Muscle layer of colon (tissue), 2 donors: ENCODE measurements around the gene KIAA0319L.
A peak's percentile ranks its signal among the peaks of the same experiment; 100 is the strongest.
"Not testable (repeated sequence)": the region's sequence is repeated elsewhere in the genome, so short reads cannot be mapped to it uniquely, and the experiment has no call there.

Source experiments
- H3K27ac ChIP-seq: one replicate; pipeline ENCODE4 v1.7.0; 2013; ENCODE audit warnings: low read depth, mild to moderate bottlenecking, low read length, moderate library complexity
- H3K27me3 ChIP-seq, 2 donors: one replicate each; pipeline ENCODE4 v1.7.0; 2013; ENCODE audit warnings: low read length in 2 of 2, mild to moderate bottlenecking in 2 of 2; ENCODE audit not compliant: insufficient read depth in 2 of 2, control insufficient read depth in 1 of 2
- H3K36me3 ChIP-seq: one replicate; pipeline ENCODE4 v1.7.0; 2013; ENCODE audit warnings: mild to moderate bottlenecking, low read length; ENCODE audit not compliant: insufficient read depth
- H3K4me1 ChIP-seq: one replicate; pipeline ENCODE4 v1.7.0; 2013; ENCODE audit warnings: mild to moderate bottlenecking, low read length; ENCODE audit not compliant: insufficient read depth
- H3K4me3 ChIP-seq, 2 donors: one replicate each; pipeline ENCODE4 v1.7.0; 2013; ENCODE audit warnings: low read length in 2 of 2, low read depth in 1 of 2, mild to moderate bottlenecking in 1 of 2, moderate library complexity in 1 of 2
- H3K9ac ChIP-seq: one replicate; pipeline ENCODE4 v1.7.0; 2013; ENCODE audit warnings: low read length
- H3K9me3 ChIP-seq: one replicate; pipeline ENCODE4 v1.7.0; 2013; ENCODE audit warnings: mild to moderate bottlenecking, low read length
- donor health status: abdominal sarcoma.
- donor health status: Adenocarcinoma of cecum.

KIAA0319L gene

GRCh38 chr1:35466120-35466519 is 91.1 kb downstream of the KIAA0319L start:
- Histone ChIP-seq H3K4me1 (no peaks in the 10 kb centered on the region), H3K36me3 (peaks cover 43% of the 10 kb centered on the region), H3K27me3 (no peaks in the 10 kb centered on the region), H3K4me3 (no peak overlapping the region), H3K27ac (no peak overlapping the region), H3K9ac (no peak overlapping the region), H3K9me3 (no peaks in the 10 kb centered on the region)

GRCh38 chr1:35463749-35464148 is 93.5 kb downstream of the KIAA0319L start:
- H3K27ac ChIP-seq, H3K27me3 ChIP-seq, H3K9me3 ChIP-seq, H3K4me1 ChIP-seq, H3K4me3 ChIP-seq, H3K9ac ChIP-seq: not testable (repeated sequence)
- peaks cover 28% of the 10 kb centered on the region for H3K36me3 ChIP-seq

- no peak overlapping the region for H3K4me3 ChIP-seq
- H3K9ac ChIP-seq: no peak overlapping the region
- no peaks in the 10 kb centered on the region for H3K4me1 ChIP-seq
- H3K27ac ChIP-seq: no peak overlapping the region
- peaks cover 29% of the 10 kb centered on the region for H3K36me3 ChIP-seq
- no peaks in the 10 kb centered on the region for H3K9me3 ChIP-seq
- H3K27me3 ChIP-seq: no peaks in the 10 kb centered on the region
Measured at GRCh38 chr1:35463232-35463631, 94.0 kb downstream of the KIAA0319L start.

GRCh38 chr1:35461966-35462651 is 95.1 kb downstream of the KIAA0319L start:
- Histone ChIP-seq H3K9ac (no peak overlapping the region), H3K4me3 (no peak overlapping the region), H3K27me3 (no peaks in the 10 kb centered on the region), H3K4me1 (no peaks in the 10 kb centered on the region), H3K9me3 (no peaks in the 10 kb centered on the region), H3K27ac (no peak overlapping the region), H3K36me3 (peaks cover 27% of the 10 kb centered on the region)

GRCh38 chr1:35460796-35461195 is 96.4 kb downstream of the KIAA0319L start:
- no peak overlapping the region for H3K9ac ChIP-seq
- no peak overlapping the region for H3K27ac ChIP-seq
- no peaks in the 10 kb centered on the region for H3K4me1 ChIP-seq
- H3K9me3 ChIP-seq: no peaks in the 10 kb centered on the region
- no peaks in the 10 kb centered on the region for H3K27me3 ChIP-seq
- H3K4me3 ChIP-seq: no peak overlapping the region
- peaks cover 32% of the 10 kb centered on the region for H3K36me3 ChIP-seq

- no peak overlapping the region for H3K4me3 ChIP-seq
- no peak overlapping the region for H3K9ac ChIP-seq
- peaks cover 31% of the 10 kb centered on the region for H3K36me3 ChIP-seq
- no peaks in the 10 kb centered on the region for H3K9me3 ChIP-seq
- no peaks in the 10 kb centered on the region for H3K27me3 ChIP-seq
- H3K27ac ChIP-seq: no peak overlapping the region
- peaks cover 25% of the 10 kb centered on the region for H3K4me1 ChIP-seq
Measured at GRCh38 chr1:35454616-35455015, 102.6 kb downstream of the KIAA0319L start.

GRCh38 chr1:35454176-35454575 is 103.0 kb downstream of the KIAA0319L start:
- Histone ChIP-seq H3K9me3 (no peaks in the 10 kb centered on the region), H3K4me1 (peaks cover 25% of the 10 kb centered on the region), H3K27ac (no peak overlapping the region), H3K36me3 (peaks cover 35% of the 10 kb centered on the region), H3K4me3 (no peak overlapping the region), H3K27me3 (no peaks in the 10 kb centered on the region), H3K9ac (no peak overlapping the region)

GRCh38 chr1:35453031-35453430 is 104.2 kb downstream of the KIAA0319L start:
- Histone ChIP-seq H3K4me1 (peaks cover 25% of the 10 kb centered on the region), H3K36me3 (peaks cover 39% of the 10 kb centered on the region), H3K27ac (no peak overlapping the region), H3K9ac (no peak overlapping the region), H3K4me3 (no peak overlapping the region), H3K27me3 (no peaks in the 10 kb centered on the region), H3K9me3 (no peaks in the 10 kb centered on the region)

- Histone ChIP-seq H3K27ac (peak overlapping the region; percentile 62), H3K27me3 (no peaks in the 10 kb centered on the region), H3K9ac (no peak overlapping the region), H3K4me3 (no peak overlapping the region), H3K9me3 (no peaks in the 10 kb centered on the region), H3K4me1 (peaks cover 25% of the 10 kb centered on the region), H3K36me3 (peaks cover 43% of the 10 kb centered on the region)
Measured at GRCh38 chr1:35452106-35452774, 105.0 kb downstream of the KIAA0319L start.

- Histone ChIP-seq H3K4me1 (peaks cover 25% of the 10 kb centered on the region), H3K9me3 (no peaks in the 10 kb centered on the region), H3K4me3 (no peak overlapping the region), H3K36me3 (peaks cover 48% of the 10 kb centered on the region), H3K9ac (no peak overlapping the region), H3K27me3 (no peaks in the 10 kb centered on the region), H3K27ac (no peak overlapping the region)
Measured at GRCh38 chr1:35451125-35451528, 106.1 kb downstream of the KIAA0319L start.

- Histone ChIP-seq H3K27me3 (no peaks in the 10 kb centered on the region), H3K9me3 (no peaks in the 10 kb centered on the region), H3K36me3 (peaks cover 55% of the 10 kb centered on the region), H3K9ac (no peak overlapping the region), H3K4me3 (no peak overlapping the region), H3K27ac (no peak overlapping the region), H3K4me1 (peaks cover 25% of the 10 kb centered on the region)
Measured at GRCh38 chr1:35449334-35450008, 107.7 kb downstream of the KIAA0319L start.
